ENCODE data around the gene EMX1.

Gene EMX1

GRCh38 chr2:72945450-72946019 lies 28.2 kb downstream of the EMX1 start:
- no peak for DNase-seq

GRCh38 chr2:72946466-72946865 lies 29.1 kb downstream of the EMX1 start:
- DNase-seq = no peak

- no peak for DNase-seq
These were observed 30.9 kb downstream of the EMX1 start for GRCh38 chr2:72947952-72948830.

GRCh38 chr2:72949045-72949444 lies 31.7 kb downstream of the EMX1 start:
- no peak for DNase-seq

- DNase-seq = no peak
These were observed 32.3 kb downstream of the EMX1 start for GRCh38 chr2:72949642-72950041.

GRCh38 chr2:72950558-72951255 lies 33.4 kb downstream of the EMX1 start:
- DNase-seq = no peak

GRCh38 chr2:72951303-72952095 lies 34.2 kb downstream of the EMX1 start:
- no peak for DNase-seq

- no peak for DNase-seq
These were observed 34.9 kb downstream of the EMX1 start for GRCh38 chr2:72952110-72952823.

GRCh38 chr2:72952961-72953360 lies 35.6 kb downstream of the EMX1 start:
- DNase-seq = no peak

- DNase-seq = no peak
These were observed 36.2 kb downstream of the EMX1 start for GRCh38 chr2:72953528-72953927.

- DNase-seq = no peak
These were observed 36.7 kb downstream of the EMX1 start for GRCh38 chr2:72953976-72954375.

GRCh38 chr2:72954376-72955227 lies 37.3 kb downstream of the EMX1 start:
- DNase-seq = no peak

GRCh38 chr2:72955228-72956049 lies 38.1 kb downstream of the EMX1 start:
- no peak for DNase-seq

GRCh38 chr2:72956050-72956395 lies 38.7 kb downstream of the EMX1 start:
- no peak for DNase-seq

- peak; percentile 12 to 20 for DNase-seq
These were observed 39.6 kb downstream of the EMX1 start for GRCh38 chr2:72956936-72957335.

GRCh38 chr2:72958542-72959385 lies 41.4 kb downstream of the EMX1 start:
- DNase-seq = no peak

GRCh38 chr2:72959554-72959953 lies 42.2 kb downstream of the EMX1 start:
- DNase-seq = no peak

GRCh38 chr2:72959995-72960981 lies 43.0 kb downstream of the EMX1 start:
- DNase-seq = no peak
